GM12878 (cell line): Measurements from ENCODE around the gene GPN2. TPM values are rescaled to one million over a fixed set of nuclear protein-coding genes. Genes with fewer than 3 reads are reported as not detected.

Experiments used
- ATAC-seq: fragments of 200-7000 bp; cut with Tn5 transposase; 3 replicates; pipeline ENCODE4 v1.9.1; 2020; ENCODE audit warnings: mild to moderate bottlenecking, moderate library complexity
- BruUV-seq: library from RNA; stranded (reverse); fragments of 400-500 nt; replicated peaks from 2 replicates; lab custom pipeline; 2021; lab: Mats Ljungman, UMichigan
- CTCF ChIA-PET: fragments of 300-600 bp; sonication (Branson Sonifier 250); formaldehyde crosslinking; extraction: SDS; loops from one replicate; lab custom pipeline; 2021; ENCODE audit warnings: inconsistent platforms; lab: Yijun Ruan, JAX
- POLR2A ChIA-PET: fragments of 350-600 bp; formaldehyde crosslinking; extraction: SDS; loops from one replicate; lab custom pipeline; 2021; ENCODE audit warnings: inconsistent platforms; lab: Charles Lee
- RAD21 ChIA-PET: fragments of 300-600 bp; sonication (Branson Sonifier 250); formaldehyde crosslinking; loops from one replicate; lab custom pipeline; 2023; ENCODE audit warnings: antibody characterized with exemption; ENCODE audit not compliant: unreplicated experiment; lab: Charles Lee
- SMC1A ChIA-PET: fragments of 300-600 bp; sonication (Branson Sonifier 250); formaldehyde crosslinking; loops from one replicate; lab custom pipeline; 2023; ENCODE audit not compliant: unreplicated experiment, uncharacterized antibody; lab: Charles Lee
- DNase-seq: peaks from one replicate; pipeline ENCODE4 v3.0.0-alpha.2; 2011; ENCODE audit warnings: low read depth, low spot score
- FAIRE-seq: peaks from 3 replicates; lab custom pipeline; 2011; peaks lifted over from hg19 to GRCh38; lab: Jason Lieb, UNC
- H2AFZ ChIP-seq: 2 replicates; pipeline ENCODE4 v1.6.0; 2011; ENCODE audit warnings: low read depth, low read length, control low read depth; ENCODE audit not compliant: control insufficient read depth
- H3K27ac ChIP-seq: 2 replicates; pipeline ENCODE4 v1.5.1; 2011; ENCODE audit warnings: control low read depth; ENCODE audit not compliant: control insufficient read depth, insufficient read depth
- H3K27me3 ChIP-seq, 2 experiments: replicated peaks in 1 of 2; 2 replicates each; pipeline versions ENCODE4 v1.6.0 to v1.6.1; 2011; ENCODE audit warnings: low read length in 1 of 2; ENCODE audit not compliant: control insufficient read depth in 2 of 2, insufficient read depth in 2 of 2
- H3K36me3 ChIP-seq, 2 experiments: 2 replicates each; pipeline ENCODE4 v1.5.1; 2011; ENCODE audit warnings: low read length in 1 of 2; ENCODE audit not compliant: control insufficient read depth in 2 of 2, insufficient read depth in 2 of 2
- H3K4me1 ChIP-seq: 2 replicates; pipeline ENCODE4 v1.6.1; 2011; ENCODE audit warnings: mild to moderate bottlenecking, low read length, moderate library complexity, mixed read lengths; ENCODE audit not compliant: control insufficient read depth, insufficient read depth
- H3K4me2 ChIP-seq: 2 replicates; pipeline ENCODE4 v1.6.0; 2011; ENCODE audit warnings: control low read depth; ENCODE audit not compliant: control insufficient read depth, insufficient read depth
- H3K4me3 ChIP-seq: fragments of 200-600 bp; sonication (generic); 2 replicates; pipeline ENCODE4 v1.5.1; 2016
- H3K79me2 ChIP-seq: 2 replicates; pipeline ENCODE4 v1.6.0; 2011; ENCODE audit warnings: low read length; ENCODE audit not compliant: control insufficient read depth, insufficient read depth
- H3K9ac ChIP-seq: 2 replicates; pipeline ENCODE4 v1.8.0; 2011; ENCODE audit warnings: low read length, control low read depth, mixed read lengths; ENCODE audit not compliant: control insufficient read depth, insufficient read depth
- H3K9me3 ChIP-seq: replicated peaks from 3 replicates; pipeline ENCODE4 v1.5.1; 2011; ENCODE audit warnings: mild to moderate bottlenecking, low read length; ENCODE audit not compliant: control insufficient read depth, insufficient read depth
- H4K20me1 ChIP-seq: 2 replicates; pipeline ENCODE4 v1.6.0; 2011; ENCODE audit not compliant: control insufficient read depth, insufficient read depth
- ATF2 ChIP-seq: IDR thresholded peaks from 2 replicates; pipeline ENCODE4 v1.6.1; 2012; ENCODE audit warnings: low read length, inconsistent platforms
- BRCA1 ChIP-seq: IDR thresholded peaks from 2 replicates; pipeline ENCODE4 v1.6.1; 2011; ENCODE audit warnings: low read depth, low read length, improper control_type of control experiment
- CBX3 ChIP-seq: fragments of 200-600 bp; sonication (generic); IDR thresholded peaks from 2 replicates; pipeline ENCODE4 v1.6.1; 2016; ENCODE audit warnings: low read depth, borderline replicate concordance
- E2F4 ChIP-seq: IDR thresholded peaks from 2 replicates; pipeline ENCODE4 v1.6.1; 2012; ENCODE audit warnings: low read depth, low read length, improper control_type of control experiment
- JUNB ChIP-seq: IDR thresholded peaks from 2 replicates; pipeline ENCODE4 v1.6.1; 2016; ENCODE audit warnings: antibody characterized with exemption, mild to moderate bottlenecking
- KDM1A ChIP-seq: fragments of 200-600 bp; sonication (generic); IDR thresholded peaks from 2 replicates; pipeline ENCODE4 v1.6.1; 2016; ENCODE audit warnings: borderline replicate concordance
- MYB ChIP-seq: fragments of 150-350 bp; IDR thresholded peaks from 2 replicates; pipeline ENCODE4 v1.6.1; 2014; ENCODE audit warnings: mild to moderate bottlenecking, low read depth, low read length, borderline replicate concordance
- NR2F1 ChIP-seq: fragments of 450-650 bp; conservative IDR thresholded peaks from 2 replicates; pipeline ENCODE4 v1.6.1; 2017; ENCODE audit warnings: mild to moderate bottlenecking
- NRF1 ChIP-seq: conservative IDR thresholded peaks from 2 replicates; pipeline ENCODE4 v1.6.1; 2011; ENCODE audit warnings: mild to moderate bottlenecking, low read depth, low read length, improper control_type of control experiment
- POLR2AphosphoS5 ChIP-seq: IDR thresholded peaks from 2 replicates; pipeline ENCODE4 v1.6.1; 2011; ENCODE audit warnings: mild to moderate bottlenecking, low read length, inconsistent platforms
- RBBP5 ChIP-seq: fragments of 200-600 bp; sonication (generic); conservative IDR thresholded peaks from 2 replicates; pipeline ENCODE4 v1.6.1; 2016
- SMAD5 ChIP-seq: IDR thresholded peaks from 2 replicates; pipeline ENCODE4 v1.6.1; 2016; ENCODE audit warnings: antibody characterized with exemption, low read depth
- SRF ChIP-seq, 2 experiments: IDR thresholded peaks; 2 replicates each; pipeline ENCODE4 v1.6.1; 2011; ENCODE audit warnings: low read depth in 2 of 2, low read length in 2 of 2, mild to moderate bottlenecking in 1 of 2, moderate library complexity in 1 of 2
- WGBS: methylation state at CpG from one replicate; pipeline ENCODE4 v1.1.6; 2016; ENCODE audit warnings: low lambda C conversion rate; ENCODE audit not compliant: insufficient replicate concordance, insufficient coverage; ENCODE audit errors: missing lambda C conversion rate; 5-methylcytosine and 5-hydroxymethylcytosine counted together
- in situ Hi-C: fragments of 300-500 bp; cut with MboI; formaldehyde crosslinking; loops from 9 replicates; pipeline ENCODE4 v1.14.3; 2018; ENCODE audit warnings: mixed read lengths
- intact Hi-C: fragments of 100-400 bp; cut with micrococcal nuclease; formaldehyde crosslinking; loops from one replicate; pipeline ENCODE4 v1.14.2; 2022; ENCODE audit not compliant: unreplicated experiment
- polyA plus RNA-seq, 11 experiments: library from polyadenylated mRNA; depleted of rRNA in 4 of 11; unstranded in 6 of 11; stranded (reverse) in 5 of 11; fragments of >200 nt; fragmentation: Nextera tagmentation in 4 of 11; fragmentation: Illumina TruSeq in 1 of 11; extraction: Ambion mirVana in 4 of 11; extraction: Trizol in 1 of 11; gene quantifications; 1 replicate in 1 of 11; 2 replicates in 10 of 11; pipeline versions ENCODE4 v1.2.1 to v1.2.3, GENCODE V29; 2011 to 2016; ENCODE audit warnings: inconsistent platforms in 2 of 11, missing spikeins in 2 of 11, low read depth in 1 of 11
- total RNA-seq, 4 experiments: library from RNA; depleted of rRNA in 3 of 4; stranded (reverse); fragments of >200 nt in 3 of 4; fragmentation: Illumina TruSeq in 1 of 4; extraction: Trizol in 1 of 4; gene quantifications; 2 replicates each; pipeline versions ENCODE4 v1.2.1 to v1.2.3, GENCODE V29; 2013 to 2021

The GPN2 gene
- total and polyA plus RNA-seq, 10 of the 15 experiments (the other 5 are each of a cell fraction or from before 2014, with no cell fraction given), result 8.3 to 61.4 (median 23.3) TPM

- H3K9me3 ChIP-seq, result no peaks in the 10 kb centered on the region
- DNase-seq, result no peak
- no peak overlapping the region for H3K9ac ChIP-seq
- 82% methylated on average over 8 of the region's 8 CpGs for WGBS
- no TSS peak for BruUV-seq
- intact Hi-C loops, result no loop called here
- TF ChIP-seq NRF1, result no peak
- TF ChIP-seq, all 136 proteins: peak for 0
- no peak overlapping the region for H3K4me2 ChIP-seq
- no peaks in the 10 kb centered on the region for H3K79me2 ChIP-seq
- ChIA-PET RAD21 (interaction anchor here (0.5 to 2.7 kb wide), 3 partner anchors 18 to 355 kb away, joined by 3 to 8 read pairs (median 4); no protein-coding TSS in a partner anchor), SMC1A (interaction anchor here (1.4 to 2.5 kb wide), 4 partner anchors 19 to 37 kb away, joined by 5 to 9 read pairs (median 7); no protein-coding TSS in a partner anchor), POLR2A (interaction anchor here (0.7 to 1.9 kb wide), 3 partner anchors 8 to 24 kb away, joined by 4 to 6 read pairs (median 4); no protein-coding TSS in a partner anchor), CTCF (interaction anchor here (0.7 to 5.9 kb wide), 9 partner anchors 15 to 255 kb away, joined by 3 to 25 read pairs (median 5); no protein-coding TSS in a partner anchor)
- in situ Hi-C loops, result no loop called here
- no peaks in the 10 kb centered on the region for H4K20me1 ChIP-seq
- H3K4me3 ChIP-seq, result no peak overlapping the region
- H3K27ac ChIP-seq, result no peak overlapping the region
- no peak for ATAC-seq
- peaks cover 10 to 18% of the 10 kb centered on the region in 2 experiments for H3K36me3 ChIP-seq
- no peak overlapping the region for H2AFZ ChIP-seq
- no peaks in the 10 kb centered on the region for H3K27me3 ChIP-seq
- peaks cover 1% of the 10 kb centered on the region for H3K4me1 ChIP-seq
- FAIRE-seq, result no peak
Observed at GRCh38 chr1:26857473-26858060, 32.5 kb downstream of the GPN2 start.

- peaks cover 10 to 21% of the 10 kb centered on the region in 2 experiments for H3K36me3 ChIP-seq
- no peaks in the 10 kb centered on the region for H3K9me3 ChIP-seq
- intact Hi-C loops, result no loop called here
- no peak for FAIRE-seq
- ATAC-seq, result no peak
- ChIA-PET POLR2A (interaction anchor here (0.7 kb wide), 1 partner anchor 19 kb away, joined by 4 read pairs; no protein-coding TSS in a partner anchor), SMC1A (interaction anchor here (1.6 to 2.5 kb wide), 2 partner anchors 18 to 36 kb away, joined by 7 to 9 read pairs; no protein-coding TSS in a partner anchor), CTCF (interaction anchor here (1.0 to 5.9 kb wide), 8 partner anchors 8 to 254 kb away, joined by 3 to 25 read pairs (median 6); no protein-coding TSS in a partner anchor), RAD21 (interaction anchor here (0.8 to 2.7 kb wide), 3 partner anchors 9 to 23 kb away, joined by 3 to 8 read pairs (median 4); no protein-coding TSS in a partner anchor)
- H2AFZ ChIP-seq, result no peak overlapping the region
- WGBS, result 85% methylated on average over 20 of the region's 21 CpGs
- no peak overlapping the region for H3K27ac ChIP-seq
- H3K4me3 ChIP-seq, result no peak overlapping the region
- no peak overlapping the region for H3K9ac ChIP-seq
- H3K4me1 ChIP-seq, result no peaks in the 10 kb centered on the region
- no peak for DNase-seq
- H3K4me2 ChIP-seq, result no peak overlapping the region
- H3K27me3 ChIP-seq, result no peaks in the 10 kb centered on the region
- no TSS peak for BruUV-seq
- no peaks in the 10 kb centered on the region for H4K20me1 ChIP-seq
- H3K79me2 ChIP-seq, result no peaks in the 10 kb centered on the region
- in situ Hi-C loops, result no loop called here
- TF ChIP-seq ATF2, result no peak
- TF ChIP-seq E2F4, result no peak
- no peak for TF ChIP-seq SRF (IDR thresholded peaks at IDR 0.05; ENCODE audit: low read depth in 2 of 2, low read length in 2 of 2)
- TF ChIP-seq BRCA1, result no peak
- TF ChIP-seq SMAD5, result no peak
- no peak for TF ChIP-seq RBBP5
- TF ChIP-seq NR2F1, result no peak
- TF ChIP-seq JUNB, result no peak
- TF ChIP-seq MYB, result no peak
- no peak for TF ChIP-seq POLR2AphosphoS5
- no peak for TF ChIP-seq KDM1A
- no peak for TF ChIP-seq CBX3
Observed at GRCh38 chr1:26856604-26857469, 33.2 kb downstream of the GPN2 start.
